Glomerular endothelial cell (primary cell): ENCODE data around the gene PTTG1. TPM values are rescaled to one million over a fixed set of nuclear protein-coding genes. Genes with fewer than 3 reads are reported as not detected.

Experiments
- DNase-seq: peaks from one replicate; pipeline ENCODE4 v3.0.0-alpha.2; 2011; ENCODE audit warnings: low read depth, low spot score; ENCODE audit errors: extremely low read depth
- total RNA-seq: library from RNA; depleted of rRNA; stranded (reverse); fragments of >200 nt; gene quantifications from 2 replicates; pipeline ENCODE4 v1.2.3, GENCODE V29; 2015

PTTG1 gene
- total RNA-seq, 1 donor from 2014 or later = 81.2 TPM

GRCh38 chr5:160470437-160471361 lies 49.0 kb downstream of the PTTG1 start:
- no peak for DNase-seq

DNA sequence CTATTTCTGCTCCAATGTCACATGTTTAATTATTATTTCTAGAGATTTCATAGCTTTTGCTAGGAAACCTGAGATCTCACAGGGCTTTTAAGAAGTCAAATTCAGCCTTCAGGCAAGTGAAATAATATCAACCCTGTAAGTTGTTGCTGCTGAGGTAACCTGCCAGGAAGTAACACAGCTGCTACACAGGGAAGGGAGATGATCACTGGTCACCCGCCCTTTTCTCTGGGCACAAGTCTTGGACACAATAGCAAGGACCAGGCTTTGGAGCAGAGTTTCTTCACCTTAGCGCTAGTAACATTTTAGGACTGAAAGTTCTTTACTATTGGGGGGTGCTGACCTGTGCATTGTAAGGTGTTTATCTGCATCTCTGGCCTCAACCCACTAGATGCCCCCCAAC lies 50.1 kb downstream of the PTTG1 start:
- DNase-seq = no peak

DNA sequence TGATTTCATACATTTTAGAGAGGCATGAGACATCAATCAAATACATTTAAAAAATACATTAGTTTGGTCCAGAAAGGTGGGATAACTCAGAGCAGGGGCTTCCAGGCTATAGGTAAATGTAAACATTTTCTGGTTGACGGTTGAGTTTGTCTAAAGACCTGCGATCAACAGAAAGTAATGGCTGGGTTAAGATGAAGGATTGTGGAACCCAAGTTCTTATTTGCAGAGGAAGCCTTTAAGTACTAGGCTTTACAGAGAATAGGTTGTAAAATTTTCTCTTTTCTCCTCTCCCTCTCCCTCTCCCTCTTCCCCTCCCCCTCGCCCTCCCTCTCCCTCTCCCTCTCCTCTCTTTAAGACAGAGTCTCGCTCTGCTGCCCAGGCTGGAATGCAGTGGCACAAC lies 50.8 kb downstream of the PTTG1 start:
- DNase-seq = no peak

- no peak for DNase-seq
These were observed 52.0 kb downstream of the PTTG1 start for GRCh38 chr5:160473681-160474080.

DNA sequence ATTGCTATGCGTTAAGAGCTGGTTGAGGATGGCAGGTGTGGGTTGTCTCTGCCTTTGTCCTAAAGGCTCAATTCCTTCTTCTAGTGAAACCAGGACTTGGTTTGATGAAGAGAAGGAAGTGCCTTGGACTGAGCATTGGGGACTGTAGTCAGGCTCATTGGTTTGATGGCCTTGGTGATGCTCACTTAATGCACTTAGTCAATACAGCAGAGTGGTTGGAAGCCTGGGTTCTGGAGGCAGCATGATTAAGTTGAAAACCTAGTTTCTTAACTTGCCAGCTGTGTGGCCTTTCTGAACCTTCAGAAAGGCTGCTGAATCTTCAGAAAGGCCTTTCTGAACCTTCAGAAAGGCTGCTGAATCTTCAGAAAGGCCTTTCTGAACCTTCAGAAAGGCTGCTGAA lies 52.4 kb downstream of the PTTG1 start:
- DNase-seq = no peak

- DNase-seq = no peak
These were observed 54.3 kb downstream of the PTTG1 start for GRCh38 chr5:160475864-160476438.

DNA sequence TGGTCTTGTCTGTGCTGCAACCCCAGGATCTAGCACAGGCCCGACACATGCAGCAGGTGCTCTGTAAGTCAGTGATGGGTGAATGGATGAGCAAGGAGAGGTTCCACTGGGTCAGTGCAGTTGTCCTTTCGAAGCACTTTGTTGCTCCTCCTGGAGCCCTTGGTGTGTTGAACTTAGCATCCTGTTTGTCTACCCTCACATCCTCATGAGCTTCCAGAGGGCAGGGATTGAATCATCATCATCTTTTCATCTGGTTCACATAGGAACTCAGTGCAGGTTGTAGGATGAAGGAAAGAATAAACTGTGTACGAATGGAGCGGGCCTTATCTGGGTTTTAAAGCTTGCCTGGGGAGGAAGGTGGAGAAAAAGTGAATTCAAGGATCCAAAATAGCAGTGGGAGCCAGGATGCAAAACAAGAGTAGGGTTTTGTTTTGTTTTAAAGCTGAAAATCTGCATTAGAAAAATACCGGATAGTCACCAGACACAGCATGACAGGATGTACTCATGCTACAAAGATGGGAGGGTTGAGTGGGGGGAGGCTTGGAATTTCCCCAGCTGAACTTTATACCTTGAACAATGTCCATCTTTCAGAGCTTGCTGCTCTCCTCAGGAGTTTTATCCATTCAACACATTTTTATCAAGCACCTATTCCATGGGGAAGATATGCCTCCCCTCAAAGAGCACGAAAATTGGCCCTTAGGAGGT lies 55.8 kb downstream of the PTTG1 start:
- DNase-seq = no peak

GRCh38 chr5:160478163-160478562 lies 56.5 kb downstream of the PTTG1 start:
- DNase-seq = no peak

Other genes with a start within 250 kb of the PTTG1 start
- gene FABP6, start 192.3 kb upstream of the PTTG1 start, total RNA-seq = 0.35 TPM in 1 of 2 replicates, not detected in the other
- 18.5 and 23.2 TPM in 2 replicates for gene CCNJL, start 109.3 kb upstream of the PTTG1 start, total RNA-seq
- 0.06 and 0.29 TPM in 2 replicates for gene C1QTNF2, start 51.2 kb upstream of the PTTG1 start, total RNA-seq
- 2.2 and 2.5 TPM in 2 replicates for gene FAM200C, start 21.8 kb upstream of the PTTG1 start, total RNA-seq
- gene SLU7, start 2.8 kb upstream of the PTTG1 start, total RNA-seq = 22.9 and 44.1 TPM in 2 replicates